IMR-90 (cell line): ENCODE results near the gene CHD9. TPM values are rescaled to one million over a fixed set of nuclear protein-coding genes. Genes with fewer than 3 reads are reported as not detected.

Source experiments
- ATAC-seq: fragments of 200-7000 bp; cut with Tn5 transposase; 2 replicates; pipeline ENCODE4 v1.9.1; 2020; ENCODE audit warnings: low read depth, mild to moderate bottlenecking, moderate library complexity
- BruUV-seq: library from RNA; stranded (reverse); fragments of 400-500 nt; replicated peaks from 2 replicates; lab custom pipeline; 2021; lab: Mats Ljungman, UMichigan
- CTCF ChIA-PET: fragments of 300-600 bp; formaldehyde crosslinking; extraction: SDS; loops from one replicate; lab custom pipeline; 2021; ENCODE audit warnings: antibody characterized with exemption; lab: Yijun Ruan, JAX
- POLR2A ChIA-PET: fragments of 300-600 bp; sonication (Branson Sonifier 250); formaldehyde crosslinking; loops from one replicate; lab custom pipeline; 2022; ENCODE audit warnings: antibody characterized with exemption; ENCODE audit not compliant: unreplicated experiment; lab: Charles Lee
- DNase-seq: peaks from one replicate; pipeline ENCODE4 v3.0.0; 2013
- H2AFZ ChIP-seq: replicated peaks from 2 replicates; pipeline ENCODE3; 2013; ENCODE audit warnings: low read length, mild to moderate bottlenecking; ENCODE audit not compliant: poor library complexity
- H2AK5ac ChIP-seq: 2 replicates; pipeline ENCODE4 v1.6.1; 2013; ENCODE audit warnings: low read depth, low read length, inconsistent platforms
- H2AK9ac ChIP-seq: replicated peaks from 2 replicates; pipeline ENCODE3; 2013; ENCODE audit warnings: mild to moderate bottlenecking, low read depth, low read length, moderate library complexity; ENCODE audit not compliant: poor library complexity
- H2BK120ac ChIP-seq: 2 replicates; pipeline ENCODE4 v1.6.1; 2013; ENCODE audit warnings: low read depth, low read length, inconsistent platforms
- H2BK15ac ChIP-seq: 3 replicates; pipeline ENCODE4 v1.6.1; 2013; ENCODE audit warnings: low read depth, low read length, inconsistent platforms
- H2BK20ac ChIP-seq: 2 replicates; pipeline ENCODE4 v1.6.1; 2013; ENCODE audit warnings: low read depth, mild to moderate bottlenecking, inconsistent platforms, low read length, moderate library complexity
- H2BK5ac ChIP-seq: 2 replicates; pipeline ENCODE4 v1.6.1; 2013; ENCODE audit warnings: mild to moderate bottlenecking, low read depth, low read length, inconsistent platforms; ENCODE audit not compliant: poor library complexity, severe bottlenecking
- H3K14ac ChIP-seq: replicated peaks from 2 replicates; pipeline ENCODE4 v1.6.1; 2013; ENCODE audit warnings: low read depth, low read length, inconsistent platforms
- H3K18ac ChIP-seq: 2 replicates; pipeline ENCODE4 v1.6.1; 2013; ENCODE audit warnings: low read depth, low read length, control low read depth
- H3K23ac ChIP-seq: 2 replicates; pipeline ENCODE4 v1.6.1; 2013; ENCODE audit warnings: low read depth, low read length, inconsistent platforms
- H3K27ac ChIP-seq: 2 replicates; pipeline ENCODE4 v1.5.1; 2013; ENCODE audit warnings: mild to moderate bottlenecking, control low read depth, low read length; ENCODE audit not compliant: insufficient read depth
- H3K27me3 ChIP-seq: 2 replicates; pipeline ENCODE4 v1.6.1; 2013; ENCODE audit warnings: low read length; ENCODE audit not compliant: control insufficient read depth, insufficient read depth
- H3K36me3 ChIP-seq: 2 replicates; pipeline ENCODE4 v1.6.1; 2013; ENCODE audit warnings: low read length, mixed read lengths; ENCODE audit not compliant: control insufficient read depth, insufficient read depth
- H3K4ac ChIP-seq: 2 replicates; pipeline ENCODE4 v1.6.1; 2013; ENCODE audit warnings: low read depth, low read length, inconsistent platforms
- H3K4me1 ChIP-seq: 2 replicates; pipeline ENCODE4 v1.6.1; 2013; ENCODE audit warnings: low read length, mixed read lengths; ENCODE audit not compliant: control insufficient read depth, insufficient read depth
- H3K4me2 ChIP-seq: 2 replicates; pipeline ENCODE4 v1.6.1; 2013; ENCODE audit warnings: low read depth, mild to moderate bottlenecking, control low read depth, low read length, moderate library complexity
- H3K4me3 ChIP-seq: 2 replicates; pipeline ENCODE4 v1.5.1; 2013; ENCODE audit warnings: low read depth, mild to moderate bottlenecking, control low read depth, low read length, moderate library complexity; ENCODE audit not compliant: insufficient read depth
- H3K56ac ChIP-seq: 2 replicates; pipeline ENCODE4 v1.6.1; 2013; ENCODE audit warnings: low read length, inconsistent platforms; ENCODE audit not compliant: insufficient read depth; ENCODE audit errors: extremely low read depth
- H3K79me1 ChIP-seq, 2 experiments: 2 replicates each; pipeline ENCODE4 v1.6.1; 2013; ENCODE audit warnings: low read length in 2 of 2, inconsistent platforms in 1 of 2, low read depth in 1 of 2
- H3K9ac ChIP-seq: 2 replicates; pipeline ENCODE4 v1.6.1; 2013; ENCODE audit warnings: low read depth, low read length, control low read depth
- H3K9me1 ChIP-seq: 2 replicates; pipeline ENCODE4 v1.6.1; 2013; ENCODE audit warnings: low read length, inconsistent platforms; ENCODE audit not compliant: insufficient read depth
- H3K9me3 ChIP-seq: 2 replicates; pipeline ENCODE4 v1.6.1; 2013; ENCODE audit warnings: low read length; ENCODE audit not compliant: control insufficient read depth, insufficient read depth
- H4K20me1 ChIP-seq: 2 replicates; pipeline ENCODE4 v1.6.1; 2013; ENCODE audit warnings: low read length, inconsistent platforms; ENCODE audit not compliant: insufficient read depth
- H4K5ac ChIP-seq: 2 replicates; pipeline ENCODE4 v1.6.1; 2013; ENCODE audit warnings: mild to moderate bottlenecking, low read depth, low read length, control low read depth
- H4K8ac ChIP-seq, 2 experiments: 2 replicates each; pipeline ENCODE4 v1.6.1; 2013; ENCODE audit warnings: low read depth in 2 of 2, low read length in 2 of 2, control low read depth in 1 of 2, inconsistent platforms in 1 of 2
- H4K91ac ChIP-seq: 2 replicates; pipeline ENCODE4 v1.6.1; 2013; ENCODE audit warnings: low read depth, low read length, inconsistent platforms; ENCODE audit not compliant: insufficient read depth
- FOS ChIP-seq: fragments of 150-350 bp; IDR thresholded peaks from 2 replicates; pipeline ENCODE4 v1.6.1; 2016; ENCODE audit warnings: low read depth, low read length
- MXI1 ChIP-seq: IDR thresholded peaks from 2 replicates; pipeline ENCODE4 v1.6.1; 2012; ENCODE audit warnings: low read depth, mild to moderate bottlenecking, low read length, moderate library complexity, borderline replicate concordance
- POLR2A ChIP-seq: IDR thresholded peaks from 2 replicates; pipeline ENCODE4 v1.6.1; 2012; ENCODE audit warnings: mild to moderate bottlenecking, low read depth, low read length
- USF2 ChIP-seq: fragments of 150-350 bp; IDR thresholded peaks from 2 replicates; pipeline ENCODE4 v1.6.1; 2017; ENCODE audit warnings: mild to moderate bottlenecking, antibody characterized with exemption, low read length, low read depth
- WGBS, 2 experiments: methylation state at CpG; one replicate each; pipeline versions ENCODE4 v1.1.5 to v1.1.7; 2013; ENCODE audit warnings: missing lambda C conversion rate in 2 of 2; ENCODE audit not compliant: insufficient read length in 1 of 2; ENCODE audit errors: extremely low coverage in 2 of 2; 5-methylcytosine and 5-hydroxymethylcytosine counted together
- dilution Hi-C: fragments of 300-500 bp; cut with HindIII; formaldehyde crosslinking; loops from one replicate; pipeline ENCODE4 v1.14.3; 2018; ENCODE audit warnings: low sequenced_read_pairs; ENCODE audit not compliant: unreplicated experiment
- in situ Hi-C: fragments of 300-500 bp; cut with MboI; formaldehyde crosslinking; loops from 3 replicates; pipeline ENCODE4 v1.14.3; 2019; ENCODE audit warnings: low sequenced_read_pairs, inconsistent platforms, mixed read lengths
- intact Hi-C: fragments of 100-400 bp; cut with micrococcal nuclease; formaldehyde crosslinking; loops from 2 replicates; pipeline ENCODE4 v1.10.0; 2022
- polyA plus RNA-seq, 3 experiments: library from polyadenylated mRNA; depleted of rRNA; stranded (reverse); fragments of >200 nt; gene quantifications; 2 replicates each; pipeline ENCODE4 v1.2.3, GENCODE V29; 2012; ENCODE audit warnings: low replicate concordance in 1 of 3
- total RNA-seq: library from RNA; depleted of rRNA; stranded (reverse); fragments of >200 nt; gene quantifications from 2 replicates; pipeline ENCODE4 v1.2.3, GENCODE V29; 2012

Gene CHD9
- total and polyA plus RNA-seq, 2 of the 4 experiments (the other 2 are of a cell fraction) = 9.1 to 48.8 TPM

- POLR2A ChIA-PET = no interaction called here
Observed at GRCh38 chr16:53357955-53358354, 303.2 kb downstream of the CHD9 start.

More at GRCh38 chr16:53357955-53358354, 303.2 kb downstream of the CHD9 start:
- Histone ChIP-seq H2AK5ac (no peak overlapping the region), H3K18ac (no peak overlapping the region), H3K9ac (no peak overlapping the region), H2BK5ac (no peak overlapping the region), H3K79me1 (no peaks in the 10 kb centered on the region), H3K27me3 (peaks cover 4% of the 10 kb centered on the region; the same call in 1 of the 2 replicates), H3K27ac (no peak overlapping the region), H4K20me1 (no peaks in the 10 kb centered on the region), H3K36me3 (no peaks in the 10 kb centered on the region), H2BK120ac (no peak overlapping the region), H3K4me2 (no peak overlapping the region), H3K4ac (no peak overlapping the region), H3K4me1 (no peaks in the 10 kb centered on the region), H2BK20ac (no peak overlapping the region), H3K9me3 (no peaks in the 10 kb centered on the region), H3K14ac (no peak overlapping the region), H3K23ac (no peak overlapping the region), H2AK9ac (no peak overlapping the region), H2AFZ (no peak overlapping the region), H3K56ac (no peak overlapping the region), H2BK15ac (no peak overlapping the region), H4K91ac (no peak overlapping the region), H3K4me3 (no peak overlapping the region), H4K8ac (no peak overlapping the region), H4K5ac (no peak overlapping the region), H3K9me1 (no peaks in the 10 kb centered on the region)
- DNase-seq (no peak), ATAC-seq (no peak)
- in situ Hi-C loops = no loop called here
- CTCF ChIA-PET = no interaction called here
- intact Hi-C loops = no loop called here
- dilution Hi-C loops = no loop called here
- TF ChIP-seq POLR2A (no peak), MXI1 (no peak), FOS (no peak), USF2 (no peak)
- no TSS peak for BruUV-seq
- 15% methylated on average over 2 of the region's 4 CpGs; no CpG with 5 or more reads in 1 of the 2 experiments for WGBS, 2 experiments
